Activated CD4-positive, alpha-beta T cell treated with anti-CD3 and anti-CD28 coated beads for 1 hour (primary cell): ENCODE measurements around the gene CKS1B.
"Not testable (repeated sequence)": the region's sequence is repeated elsewhere in the genome, so short reads cannot be mapped to it uniquely, and the experiment has no call there.

Experiments
- DNase-seq: peaks from one replicate; pipeline ENCODE4 v3.0.0-alpha.2; 2020

The CKS1B gene

GRCh38 chr1:154988058-154988954 lies 13.8 kb downstream of the CKS1B start:
- DNase-seq: no peak

- no peak for DNase-seq
Measured at GRCh38 chr1:154989195-154989860, 14.8 kb downstream of the CKS1B start.

- no peak for DNase-seq
Measured at GRCh38 chr1:154990276-154990675, 15.8 kb downstream of the CKS1B start.

GRCh38 chr1:154992721-154993571 lies 18.5 kb downstream of the CKS1B start:
- no peak for DNase-seq

- no peak for DNase-seq
Measured at GRCh38 chr1:154993572-154994268, 19.2 kb downstream of the CKS1B start, which contains the start of gene LENEP. LENEP (plus strand) TSS chr1:154993586; CDS start chr1:154993608, 22 bp downstream.

GRCh38 chr1:154994269-154994587 lies 19.7 kb downstream of the CKS1B start:
- DNase-seq: no peak

GRCh38 chr1:154994591-154994990 lies 20.1 kb downstream of the CKS1B start:
- no peak for DNase-seq

GRCh38 chr1:154995301-154995983 lies 21.0 kb downstream of the CKS1B start:
- DNase-seq: not testable (repeated sequence)

- no peak for DNase-seq
Measured at GRCh38 chr1:154996966-154997701, 22.7 kb downstream of the CKS1B start.

- DNase-seq: no peak
Measured at GRCh38 chr1:154998201-154998780, 23.8 kb downstream of the CKS1B start.

GRCh38 chr1:154998818-154999570 lies 24.5 kb downstream of the CKS1B start:
- peak; percentile 58 for DNase-seq

GRCh38 chr1:154999571-155000410 lies 25.3 kb downstream of the CKS1B start:
- DNase-seq: no peak

- no peak for DNase-seq
Measured at GRCh38 chr1:155000411-155000725, 25.9 kb downstream of the CKS1B start.

GRCh38 chr1:155000726-155001424 lies 26.4 kb downstream of the CKS1B start:
- peak; percentile 69 for DNase-seq

GRCh38 chr1:155001425-155001674 lies 26.9 kb downstream of the CKS1B start:
- no peak for DNase-seq

- peak; percentile 94 for DNase-seq
Measured at GRCh38 chr1:155001675-155002463, 27.4 kb downstream of the CKS1B start.

GRCh38 chr1:155002464-155003226 lies 28.2 kb downstream of the CKS1B start, which contains the start of gene ZBTB7B:
ZBTB7B (plus strand) TSS chr1:155002802; CDS start chr1:155014661, 11,859 bp downstream.
- DNase-seq: no peak
